ENCODE results near the gene SCTR. TPM values are rescaled to one million over a fixed set of nuclear protein-coding genes. Genes with fewer than 3 reads are reported as not detected.

Gene SCTR
- total and polyA plus RNA-seq, 10 donors: 0.39 to 0.54 (median 0.47) TPM; not detected in 6

DNA sequence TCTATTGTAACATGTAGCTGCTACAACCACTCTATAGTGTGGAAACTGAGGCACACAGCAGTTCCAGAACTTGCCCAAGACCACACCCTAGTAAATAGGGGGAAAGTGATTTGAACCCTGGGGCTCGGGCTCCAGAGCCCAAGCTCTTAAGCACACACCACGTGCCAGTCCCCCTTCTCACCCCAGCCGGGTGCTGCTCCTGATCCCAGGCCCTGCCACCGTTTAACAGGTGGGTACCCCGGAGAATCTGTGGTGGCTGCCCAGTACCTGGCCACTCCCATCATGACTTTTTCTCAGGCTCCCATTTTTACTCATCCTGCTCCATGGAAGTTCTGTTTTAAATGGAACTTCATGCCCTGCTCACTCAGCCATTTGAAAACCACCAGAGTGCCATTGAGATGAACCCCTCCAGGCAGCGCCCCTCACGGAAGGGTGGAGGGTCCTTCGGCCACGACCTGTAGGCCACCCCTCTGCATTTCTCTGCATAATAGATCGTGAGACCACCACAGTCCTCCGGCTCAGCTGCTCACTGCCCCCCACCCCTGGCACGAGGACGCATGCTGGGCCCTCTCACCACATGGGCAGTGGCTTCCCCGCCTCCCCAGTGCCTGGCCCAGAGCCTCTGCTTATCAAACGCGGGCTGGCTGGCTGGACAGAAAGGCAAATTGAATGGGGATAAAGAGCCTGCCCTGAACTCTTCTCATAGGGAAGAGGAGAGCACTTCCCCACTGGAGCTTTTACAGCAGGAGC lies 50.5 kb downstream of the SCTR start:
- peaks cover 0 to 19% (median 0%) of the 10 kb centered on the region in 7 donors for H3K27me3 ChIP-seq (replicated peaks in 1 of 7)
- H3K4me1 ChIP-seq: peaks cover 0 to 5% (median 0%) of the 10 kb centered on the region in 6 donors
- WGBS, 5 donors: 89 to 94% (median 91%) methylated on average over 14 to 16 of the region's 16 CpGs
- no peak for DNase-seq
- H3K36me3 ChIP-seq: no peaks in the 10 kb centered on the region
- TF ChIP-seq POLR2A (IDR thresholded peaks at IDR 0.05) (no peak), POLR2AphosphoS5 (IDR thresholded peaks at IDR 0.05) (no peak)
- TF ChIP-seq, protein P1, sequence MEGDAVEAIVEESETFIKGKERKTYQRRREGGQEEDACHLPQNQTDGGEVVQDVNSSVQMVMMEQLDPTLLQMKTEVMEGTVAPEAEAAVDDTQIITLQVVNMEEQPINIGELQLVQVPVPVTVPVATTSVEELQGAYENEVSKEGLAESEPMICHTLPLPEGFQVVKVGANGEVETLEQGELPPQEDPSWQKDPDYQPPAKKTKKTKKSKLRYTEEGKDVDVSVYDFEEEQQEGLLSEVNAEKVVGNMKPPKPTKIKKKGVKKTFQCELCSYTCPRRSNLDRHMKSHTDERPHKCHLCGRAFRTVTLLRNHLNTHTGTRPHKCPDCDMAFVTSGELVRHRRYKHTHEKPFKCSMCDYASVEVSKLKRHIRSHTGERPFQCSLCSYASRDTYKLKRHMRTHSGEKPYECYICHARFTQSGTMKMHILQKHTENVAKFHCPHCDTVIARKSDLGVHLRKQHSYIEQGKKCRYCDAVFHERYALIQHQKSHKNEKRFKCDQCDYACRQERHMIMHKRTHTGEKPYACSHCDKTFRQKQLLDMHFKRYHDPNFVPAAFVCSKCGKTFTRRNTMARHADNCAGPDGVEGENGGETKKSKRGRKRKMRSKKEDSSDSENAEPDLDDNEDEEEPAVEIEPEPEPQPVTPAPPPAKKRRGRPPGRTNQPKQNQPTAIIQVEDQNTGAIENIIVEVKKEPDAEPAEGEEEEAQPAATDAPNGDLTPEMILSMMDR (IDR thresholded peaks at IDR 0.05 in 8 of 11, conservative IDR thresholded peaks at IDR 0.05 in 3 of 11): no peak
- no peaks in the 10 kb centered on the region for H3K9me3 ChIP-seq
- no peak overlapping the region for H3K27ac ChIP-seq
- H3K4me3 ChIP-seq: no peak overlapping the region
- intact Hi-C loops (cut with DNase I; ENCODE audit: low total_unique reads): no loop called here

DNA sequence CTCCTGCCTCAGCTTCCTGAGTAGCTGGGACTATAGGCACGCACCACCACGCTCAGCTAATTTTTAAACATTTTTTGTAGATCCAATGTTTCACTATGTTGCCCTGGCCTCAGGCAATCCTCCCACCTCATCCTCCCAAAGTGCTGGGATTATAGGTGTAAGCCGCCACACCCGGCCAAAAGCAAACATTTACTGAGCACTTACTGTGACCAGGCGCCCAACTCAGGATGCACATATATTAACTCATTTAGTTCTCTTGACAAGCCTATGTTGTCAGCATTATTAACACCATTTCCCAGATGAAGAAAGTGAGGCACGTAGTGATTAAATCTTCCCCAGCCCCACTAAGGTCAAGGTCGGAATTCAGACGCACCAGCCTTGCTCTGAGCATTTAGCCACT lies 51.5 kb downstream of the SCTR start:
- TF ChIP-seq, protein P1 (IDR thresholded peaks at IDR 0.05 in 8 of 11, conservative IDR thresholded peaks at IDR 0.05 in 3 of 11): no peak
- TF ChIP-seq POLR2A (IDR thresholded peaks at IDR 0.05) (no peak), POLR2AphosphoS5 (IDR thresholded peaks at IDR 0.05) (no peak)
- Histone ChIP-seq H3K36me3 (no peaks in the 10 kb centered on the region), H3K27ac (no peak overlapping the region), H3K9me3 (no peaks in the 10 kb centered on the region), H3K4me1 (peaks cover 0 to 5% (median 0%) of the 10 kb centered on the region in 6 donors), H3K27me3 (replicated peaks in 1 of 7) (peaks cover 0 to 18% (median 0%) of the 10 kb centered on the region in 7 donors), H3K4me3 (no peak overlapping the region)
- intact Hi-C loops (cut with DNase I; ENCODE audit: low total_unique reads): no loop called here
- no peak for DNase-seq
- WGBS, 5 donors: 87 to 96% (median 93%) methylated on average over 8 of the region's 8 CpGs

DNA sequence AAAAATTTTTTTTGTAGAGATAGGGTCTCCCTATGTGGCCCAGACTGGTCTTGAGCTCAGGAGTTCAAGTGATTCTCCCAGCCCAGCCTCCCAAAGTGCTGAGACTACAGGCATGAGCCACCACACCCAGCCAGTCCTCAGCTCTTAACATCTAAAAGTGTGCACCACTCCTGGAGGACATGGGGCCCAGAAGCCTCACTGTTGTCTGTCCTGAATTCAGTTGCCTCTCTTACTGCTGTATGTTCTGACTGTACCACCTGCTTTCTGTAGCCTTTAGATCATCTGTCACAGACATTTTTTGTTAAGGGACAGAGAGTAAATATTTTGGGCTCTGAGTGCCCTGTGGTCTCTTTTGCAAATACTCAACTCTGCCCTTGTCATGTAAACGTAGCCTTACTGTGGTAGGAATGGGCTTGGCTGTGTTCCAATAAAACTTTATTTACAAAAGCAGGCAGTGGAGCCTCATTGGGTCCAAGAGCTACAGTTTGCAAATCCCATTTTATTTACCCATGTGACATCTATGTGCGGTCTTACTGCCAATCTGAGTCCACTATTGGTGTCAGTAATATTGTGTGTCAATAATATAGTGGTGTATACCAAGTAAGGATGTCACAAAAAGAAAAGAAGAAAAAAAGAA lies 54.5 kb downstream of the SCTR start:
- no peak overlapping the region for H3K27ac ChIP-seq
- no peaks in the 10 kb centered on the region for H3K9me3 ChIP-seq
- no peak for DNase-seq
- TF ChIP-seq POLR2AphosphoS5 (IDR thresholded peaks at IDR 0.05) (no peak), POLR2A (IDR thresholded peaks at IDR 0.05) (no peak)
- TF ChIP-seq, protein P1 (IDR thresholded peaks at IDR 0.05 in 8 of 11, conservative IDR thresholded peaks at IDR 0.05 in 3 of 11): no peak
- H3K4me1 ChIP-seq: no peaks in the 10 kb centered on the region
- intact Hi-C loops (cut with DNase I; ENCODE audit: low total_unique reads): no loop called here
- H3K27me3 ChIP-seq (replicated peaks in 1 of 7): no peaks in the 10 kb centered on the region
- H3K4me3 ChIP-seq: no peak overlapping the region
- H3K36me3 ChIP-seq: no peaks in the 10 kb centered on the region
- WGBS, 5 donors: 24 to 73% (median 37%) methylated on average over 2 of the region's 2 CpGs

DNA sequence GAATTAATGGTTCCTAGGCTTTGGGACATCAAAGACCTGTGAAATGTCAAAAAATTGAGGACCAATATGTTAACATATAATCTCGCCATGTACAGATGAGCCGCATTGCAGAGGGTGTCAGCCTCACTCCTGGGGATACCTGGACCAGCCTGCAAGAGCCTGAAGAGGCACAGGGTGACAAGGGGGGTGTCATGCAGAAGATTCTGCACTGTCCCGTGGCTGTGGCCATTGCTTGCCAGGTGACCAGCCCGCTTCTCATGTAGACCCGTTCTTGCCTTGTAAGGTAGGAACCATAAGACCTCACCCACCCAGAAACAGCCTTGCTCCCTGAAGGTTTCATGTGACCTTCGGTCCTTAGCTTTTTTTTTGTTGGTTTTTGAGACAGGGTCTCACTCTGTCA lies 55.2 kb downstream of the SCTR start:
- no peaks in the 10 kb centered on the region for H3K4me1 ChIP-seq
- intact Hi-C loops (cut with DNase I; ENCODE audit: low total_unique reads): no loop called here
- H3K27ac ChIP-seq: no peak overlapping the region
- H3K9me3 ChIP-seq: no peaks in the 10 kb centered on the region
- no peak overlapping the region for H3K4me3 ChIP-seq
- TF ChIP-seq, protein P1 (IDR thresholded peaks at IDR 0.05 in 8 of 11, conservative IDR thresholded peaks at IDR 0.05 in 3 of 11): no peak
- TF ChIP-seq POLR2AphosphoS5 (IDR thresholded peaks at IDR 0.05) (no peak), POLR2A (IDR thresholded peaks at IDR 0.05) (no peak)
- DNase-seq: no peak
- WGBS, 5 donors: 72 to 82% (median 75%) methylated on average over 6 of the region's 6 CpGs
- H3K36me3 ChIP-seq: no peaks in the 10 kb centered on the region
- no peaks in the 10 kb centered on the region for H3K27me3 ChIP-seq (replicated peaks in 1 of 7)
